HG03103 (cell line): Measurements from ENCODE around the gene SGTA.
A peak's percentile ranks its signal among the peaks of the same experiment; 100 is the strongest.

ENCODE experiments used
- ATAC-seq: cut with Tn5 transposase; IDR thresholded peaks from one replicate; pipeline ENCODE4 v1.9.1; 2021; ENCODE audit warnings: low read depth; ENCODE audit not compliant: unreplicated experiment

SGTA gene

DNA sequence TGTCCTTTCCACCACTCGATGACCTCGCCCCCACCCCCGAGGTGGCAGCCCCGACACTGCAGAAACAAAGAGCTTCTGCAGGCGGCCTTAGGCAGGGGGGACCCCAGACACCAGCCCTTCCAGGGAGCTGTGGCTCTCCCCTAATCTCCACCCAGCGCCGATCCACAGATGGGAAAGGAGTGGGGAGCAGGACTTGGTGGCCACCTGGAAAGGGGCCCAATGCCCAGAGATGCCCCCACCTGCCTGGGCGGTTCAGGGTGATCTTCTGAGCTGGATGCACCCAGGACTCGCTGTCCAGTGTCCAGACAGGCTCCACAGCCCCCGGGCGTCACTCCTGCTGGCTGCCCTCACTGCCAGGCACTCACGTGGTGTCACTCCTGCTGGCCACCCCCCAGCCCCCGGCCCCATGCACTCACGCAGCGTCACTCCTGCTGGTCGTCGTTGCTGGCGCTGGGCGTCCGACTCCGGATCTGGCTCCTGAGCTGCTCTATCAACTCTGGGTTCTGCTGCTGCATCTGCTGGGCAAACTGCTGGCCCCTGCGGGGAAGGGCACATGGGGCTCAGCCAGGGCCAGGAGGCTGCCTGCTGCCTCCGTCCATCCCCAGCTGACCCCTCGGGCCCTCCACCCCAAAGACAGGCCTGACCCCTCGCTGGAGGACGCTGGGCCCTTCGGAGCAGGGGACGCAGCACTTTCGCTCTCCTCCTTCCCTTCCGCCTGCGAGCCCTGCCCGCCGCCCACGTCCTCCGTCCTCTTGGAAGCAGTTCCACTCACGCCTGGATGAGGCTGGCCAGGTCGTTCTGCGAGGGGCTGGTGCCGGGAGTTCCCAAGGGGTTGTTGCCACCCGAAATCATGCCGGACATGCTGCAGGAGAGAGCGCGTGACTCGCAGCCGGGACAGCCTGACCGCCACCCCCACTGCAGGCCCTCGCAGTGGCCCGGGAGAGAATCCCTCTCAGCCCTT lies 25.9 kb downstream of the SGTA start:
- no peak for ATAC-seq

DNA sequence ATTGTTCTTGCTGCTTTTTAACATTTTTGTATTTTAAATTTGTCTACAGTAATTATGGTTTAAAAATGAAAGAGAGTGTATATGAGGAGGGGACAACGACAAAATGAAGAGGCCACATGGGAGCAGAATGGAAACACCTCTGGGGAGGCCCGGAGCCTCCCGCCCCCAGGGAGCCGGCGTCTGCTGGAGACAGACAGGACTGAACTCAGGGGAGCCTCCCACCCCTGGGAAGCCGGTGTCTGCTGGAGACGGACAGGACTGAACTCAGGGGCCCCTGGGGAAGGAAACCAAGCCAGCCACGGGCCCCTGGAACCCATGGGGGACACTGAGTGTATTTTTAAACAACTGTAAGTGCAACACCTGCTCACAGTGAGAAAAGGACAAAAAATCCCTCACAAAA lies 26.6 kb downstream of the SGTA start:
- no peak for ATAC-seq

GRCh38 chr19:2755811-2756210 lies 27.3 kb downstream of the SGTA start:
- ATAC-seq = no peak

DNA sequence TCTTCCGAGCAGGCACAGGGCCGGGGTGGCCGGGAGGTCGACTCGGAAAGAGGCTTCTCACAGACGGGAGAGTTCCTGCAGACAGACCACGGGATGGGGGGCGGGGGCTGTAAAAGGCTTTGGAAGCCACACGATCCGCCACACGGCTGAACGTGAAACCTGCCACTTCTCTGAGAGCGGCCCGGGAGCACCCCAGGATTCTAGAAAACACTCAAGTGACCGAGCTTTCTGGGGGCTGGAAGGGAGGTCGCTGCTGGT lies 27.7 kb downstream of the SGTA start:
- ATAC-seq = no peak

GRCh38 chr19:2754659-2755447 lies 28.2 kb downstream of the SGTA start:
- ATAC-seq = no peak

DNA sequence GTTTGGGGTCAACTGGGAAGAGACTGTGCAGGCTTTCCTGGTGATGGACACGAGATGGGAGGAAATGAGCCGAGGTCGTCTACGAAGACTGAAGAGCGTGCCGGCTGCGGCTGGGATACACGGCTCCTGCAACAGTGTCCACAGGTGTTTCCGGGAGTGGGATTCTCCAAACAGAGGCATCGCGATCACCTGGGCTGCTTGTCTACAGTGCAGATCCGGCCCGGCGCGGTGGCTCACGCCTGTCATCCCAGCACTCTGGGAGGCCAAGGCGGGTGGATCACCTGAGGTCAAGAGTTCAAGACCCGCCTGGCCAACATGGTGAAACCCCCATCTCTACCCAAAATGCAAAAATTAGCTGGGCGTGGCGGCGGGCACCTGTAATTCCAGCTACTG lies 31.6 kb downstream of the SGTA start:
- ATAC-seq = no peak

GRCh38 chr19:2750808-2751437 lies 32.1 kb downstream of the SGTA start:
- ATAC-seq = no peak

DNA sequence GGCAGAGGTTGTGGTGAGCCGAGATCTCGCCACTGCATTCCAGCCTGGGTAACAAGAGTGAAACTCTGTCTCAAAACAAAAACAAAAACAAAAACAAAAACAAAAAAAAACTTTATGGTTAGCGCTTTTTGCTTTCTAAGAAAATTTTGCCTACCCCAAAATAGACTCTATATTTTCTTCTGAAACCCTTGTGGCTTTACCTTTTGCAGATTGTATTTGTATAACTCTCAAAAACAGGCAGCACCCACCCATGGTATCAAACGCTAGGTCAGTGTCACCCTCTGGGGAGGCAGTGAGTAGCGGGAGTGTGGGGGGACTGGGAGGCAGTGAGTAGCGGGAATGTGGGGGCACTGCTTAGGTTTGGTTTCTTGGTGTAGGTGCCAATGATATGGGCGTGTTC lies 35.7 kb downstream of the SGTA start:
- no peak for ATAC-seq

- ATAC-seq = no peak
These were observed 39.0 kb downstream of the SGTA start for GRCh38 chr19:2744113-2744512.

DNA sequence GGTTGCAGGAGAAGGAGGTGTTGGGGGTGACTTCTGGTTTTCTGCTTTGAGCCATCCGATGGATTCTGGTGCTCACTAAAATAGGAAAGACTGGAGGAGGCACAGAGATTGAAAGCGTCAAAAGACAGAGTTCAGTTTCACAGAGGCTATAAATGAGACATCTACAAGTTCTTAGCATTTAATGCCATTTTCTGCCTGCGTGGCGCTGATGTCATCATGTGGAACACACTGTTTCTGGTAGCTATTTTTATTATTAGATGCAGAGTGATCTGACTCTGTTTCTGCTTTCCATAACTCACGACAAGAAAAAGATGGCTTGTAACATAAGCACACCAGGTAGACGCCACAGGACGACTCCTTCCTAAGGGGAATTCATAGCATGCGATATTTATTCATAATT lies 40.0 kb downstream of the SGTA start:
- no peak for ATAC-seq

DNA sequence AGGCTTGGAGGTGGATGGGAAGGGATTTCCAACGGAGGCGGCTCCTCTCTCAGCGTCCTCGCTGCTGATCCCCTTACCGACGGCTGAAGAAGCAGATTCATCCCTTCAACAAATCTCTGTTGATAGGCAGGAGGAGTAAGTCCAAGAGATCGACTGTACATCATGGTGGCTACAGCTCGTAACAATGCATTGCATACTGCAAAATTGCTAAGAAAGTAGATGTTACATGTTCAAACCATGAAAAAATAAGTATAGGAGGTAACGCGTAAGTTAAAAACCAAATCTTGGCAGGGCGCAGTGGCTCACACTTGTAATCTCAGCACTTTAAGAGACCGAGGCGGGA lies 42.8 kb downstream of the SGTA start:
- no peak for ATAC-seq

GRCh38 chr19:2739602-2740313 lies 43.3 kb downstream of the SGTA start, which contains the start of gene SLC39A3:
Gene SLC39A3, minus strand, starts transcription at chr19:2740017. Its CDS starts 2,760 bp downstream, at chr19:2737257.
- peak; percentile 89 for ATAC-seq

- ATAC-seq = no peak
These were observed 46.4 kb downstream of the SGTA start for GRCh38 chr19:2736550-2737190.

DNA sequence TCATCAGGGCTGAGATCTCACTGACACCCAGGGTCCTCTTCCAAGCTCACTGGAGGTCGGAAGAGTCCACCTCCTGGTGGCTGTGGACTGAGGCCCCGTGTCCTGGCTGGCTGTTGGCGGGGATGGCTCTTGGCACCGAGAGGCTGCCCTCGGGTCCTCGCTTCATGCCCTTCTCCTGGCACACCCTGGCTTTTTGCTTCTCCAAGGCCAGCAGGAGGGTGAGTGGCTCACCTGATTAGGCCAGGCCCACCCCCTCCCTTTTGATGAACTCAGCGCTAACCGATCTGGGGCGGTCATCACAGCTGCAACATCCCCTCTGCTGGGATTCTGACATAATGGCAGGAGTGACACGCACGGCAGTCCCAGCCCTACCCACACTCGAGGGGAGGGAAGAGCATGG lies 47.7 kb downstream of the SGTA start:
- ATAC-seq = no peak

- no peak for ATAC-seq
These were observed 48.3 kb downstream of the SGTA start for GRCh38 chr19:2734589-2735288.

GRCh38 chr19:2733930-2734588 lies 49.0 kb downstream of the SGTA start:
- ATAC-seq = no peak

DNA sequence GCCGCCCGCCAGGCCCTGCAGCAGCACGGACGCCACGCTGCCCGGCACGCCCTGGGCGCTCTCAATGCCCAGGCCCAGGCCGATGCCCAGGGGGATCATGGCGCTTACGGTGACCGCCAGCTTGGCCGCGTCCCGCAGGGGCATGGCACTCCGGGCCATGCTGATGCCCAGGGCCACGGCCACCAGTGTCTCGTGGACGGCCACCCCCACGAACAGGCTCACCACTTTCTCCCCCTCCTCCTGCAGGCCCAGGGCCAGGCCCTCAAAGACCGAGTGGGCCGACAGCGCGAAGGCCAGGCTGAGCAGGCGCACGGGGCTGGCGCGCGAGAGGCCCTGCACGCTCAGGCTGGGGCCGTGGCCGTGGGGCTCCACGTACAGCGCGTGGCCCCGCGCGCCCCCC lies 50.2 kb downstream of the SGTA start:
- no peak for ATAC-seq

GRCh38 chr19:2732157-2732725 lies 50.8 kb downstream of the SGTA start:
- no peak for ATAC-seq
